HG03460 (cell line): ENCODE results near the gene CD69.

Source experiments
- ATAC-seq: cut with Tn5 transposase; IDR thresholded peaks from one replicate; pipeline ENCODE4 v1.9.1; 2021; ENCODE audit not compliant: unreplicated experiment

The CD69 gene

GRCh38 chr12:9760699-9761418 is at the start of gene CD69:
CD69 (minus strand) TSS chr12:9760901; CDS start chr12:9760820, 81 bp downstream.
- ATAC-seq = peak; percentile 36

GRCh38 chr12:9809866-9810265 is 49.2 kb upstream of the CD69 start:
- ATAC-seq = no peak

- ATAC-seq = no peak
These were observed 48.6 kb upstream of the CD69 start for GRCh38 chr12:9809338-9809737.

GRCh38 chr12:9808504-9808903 is 47.8 kb upstream of the CD69 start:
- no peak for ATAC-seq

GRCh38 chr12:9806714-9807113 is 46.0 kb upstream of the CD69 start:
- ATAC-seq = no peak

- ATAC-seq = no peak
These were observed 45.2 kb upstream of the CD69 start for GRCh38 chr12:9805883-9806282.

GRCh38 chr12:9799961-9800360 is 39.3 kb upstream of the CD69 start:
- ATAC-seq = no peak

GRCh38 chr12:9797722-9798619 is 37.3 kb upstream of the CD69 start:
- ATAC-seq = peak; percentile 99

- no peak for ATAC-seq
These were observed 36.3 kb upstream of the CD69 start for GRCh38 chr12:9796971-9797370.

GRCh38 chr12:9796346-9796745 is 35.6 kb upstream of the CD69 start:
- ATAC-seq = no peak

GRCh38 chr12:9795945-9796344 is 35.2 kb upstream of the CD69 start:
- no peak for ATAC-seq

- ATAC-seq = no peak
These were observed 33.9 kb upstream of the CD69 start for GRCh38 chr12:9794484-9795093.

GRCh38 chr12:9793779-9794395 is 33.2 kb upstream of the CD69 start:
- ATAC-seq = no peak

GRCh38 chr12:9792961-9793617 is 32.4 kb upstream of the CD69 start:
- no peak for ATAC-seq

- no peak for ATAC-seq
These were observed 31.6 kb upstream of the CD69 start for GRCh38 chr12:9792185-9792900.

- ATAC-seq = no peak
These were observed 26.3 kb upstream of the CD69 start for GRCh38 chr12:9786726-9787717.

GRCh38 chr12:9784816-9785215 is 24.1 kb upstream of the CD69 start:
- ATAC-seq = no peak

GRCh38 chr12:9784326-9784725 is 23.6 kb upstream of the CD69 start:
- ATAC-seq = no peak
